GM23248 (cell line): Measurements from ENCODE around the gene RNF151. TPM values are rescaled to one million over a fixed set of nuclear protein-coding genes. Genes with fewer than 3 reads are reported as not detected.

ENCODE experiments used
- DNase-seq: peaks from one replicate; pipeline ENCODE4 v3.0.0-alpha.2; 2015
- H2AFZ ChIP-seq: fragments of 200-600 bp; sonication (generic); 2 replicates; pipeline ENCODE4 v1.6.1; 2016; ENCODE audit warnings: antibody characterized with exemption
- H3F3A ChIP-seq: fragments of 200-600 bp; sonication (generic); 2 replicates; pipeline ENCODE4 v1.6.1; 2016; ENCODE audit warnings: mild to moderate bottlenecking, antibody characterized with exemption, mixed run types; ENCODE audit not compliant: insufficient read depth
- H3K27ac ChIP-seq: fragments of 200-600 bp; sonication (generic); 2 replicates; pipeline ENCODE4 v1.5.1; 2016; ENCODE audit warnings: mild to moderate bottlenecking
- H3K27me3 ChIP-seq: fragments of 200-600 bp; sonication (generic); replicated peaks from 2 replicates; pipeline ENCODE4 v1.6.1; 2016; ENCODE audit warnings: mild to moderate bottlenecking; ENCODE audit not compliant: insufficient read depth
- H3K36me3 ChIP-seq: fragments of 200-600 bp; sonication (generic); 2 replicates; pipeline ENCODE4 v1.6.1; 2016; ENCODE audit warnings: low read depth, mild to moderate bottlenecking
- H3K4me1 ChIP-seq: fragments of 200-600 bp; sonication (generic); 2 replicates; pipeline ENCODE4 v1.6.1; 2016; ENCODE audit warnings: mild to moderate bottlenecking; ENCODE audit not compliant: insufficient read depth
- H3K4me2 ChIP-seq: fragments of 200-600 bp; sonication (generic); one replicate; pipeline ENCODE4 v1.6.1; 2016; ENCODE audit warnings: mild to moderate bottlenecking; ENCODE audit not compliant: unreplicated experiment
- H3K4me3 ChIP-seq: fragments of 200-600 bp; sonication (generic); 2 replicates; pipeline ENCODE4 v1.5.1; 2016; ENCODE audit warnings: mild to moderate bottlenecking
- H3K79me2 ChIP-seq: fragments of 200-600 bp; sonication (generic); 2 replicates; pipeline ENCODE4 v1.6.1; 2016; ENCODE audit warnings: mild to moderate bottlenecking; ENCODE audit not compliant: insufficient read depth
- H3K9ac ChIP-seq: fragments of 200-600 bp; sonication (generic); 2 replicates; pipeline ENCODE4 v1.6.1; 2016; ENCODE audit warnings: mild to moderate bottlenecking
- H3K9me2 ChIP-seq: fragments of 200-600 bp; sonication (generic); 2 replicates; pipeline ENCODE4 v1.6.1; 2016; ENCODE audit warnings: mixed run types, mild to moderate bottlenecking, moderate library complexity; ENCODE audit not compliant: insufficient read depth
- H3K9me3 ChIP-seq: fragments of 200-600 bp; sonication (generic); one replicate; pipeline ENCODE4 v1.6.1; 2017; ENCODE audit warnings: low read depth
- H4K20me1 ChIP-seq: fragments of 200-600 bp; sonication (generic); 2 replicates; pipeline ENCODE4 v1.6.0; 2016; ENCODE audit not compliant: insufficient read depth
- EZH2 ChIP-seq: fragments of 200-600 bp; sonication (generic); IDR thresholded peaks from 2 replicates; pipeline ENCODE4 v1.6.1; 2018; ENCODE audit warnings: antibody characterized with exemption, mild to moderate bottlenecking; ENCODE audit not compliant: insufficient read depth, poor library complexity, severe bottlenecking
- EZH2phosphoT487 ChIP-seq: fragments of 200-600 bp; sonication (generic); IDR thresholded peaks from 2 replicates; pipeline ENCODE4 v1.6.1; 2018; ENCODE audit warnings: antibody characterized with exemption, moderate library complexity, mild to moderate bottlenecking, low read depth; ENCODE audit not compliant: insufficient read depth
- WGBS, 2 experiments: methylation state at CpG; one replicate each; pipeline ENCODE4 v1.1.6; 2015 to 2017; ENCODE audit warnings: low lambda C conversion rate in 2 of 2, low coverage in 1 of 2; ENCODE audit errors: missing lambda C conversion rate in 2 of 2; 5-methylcytosine and 5-hydroxymethylcytosine counted together
- in situ Hi-C: fragments of 300-500 bp; cut with MboI; formaldehyde crosslinking; loops from 2 replicates; pipeline ENCODE4 v1.15.0; 2020
- polyA plus RNA-seq: library from polyadenylated mRNA; unstranded; fragments of >200 nt; fragmentation: Nextera tagmentation; extraction: Ambion mirVana; gene quantifications from 2 replicates; pipeline ENCODE4 v1.2.1, GENCODE V29; 2016
- total RNA-seq: library from RNA; depleted of rRNA; stranded (reverse); fragments of >200 nt; shearing (Covaris generic); gene quantifications from 2 replicates; pipeline ENCODE4 v1.2.3, GENCODE V29; 2014

The RNF151 gene
- total and polyA plus RNA-seq, 2 experiments from 2014 or later = 0.25 TPM; not detected in 1

DNA sequence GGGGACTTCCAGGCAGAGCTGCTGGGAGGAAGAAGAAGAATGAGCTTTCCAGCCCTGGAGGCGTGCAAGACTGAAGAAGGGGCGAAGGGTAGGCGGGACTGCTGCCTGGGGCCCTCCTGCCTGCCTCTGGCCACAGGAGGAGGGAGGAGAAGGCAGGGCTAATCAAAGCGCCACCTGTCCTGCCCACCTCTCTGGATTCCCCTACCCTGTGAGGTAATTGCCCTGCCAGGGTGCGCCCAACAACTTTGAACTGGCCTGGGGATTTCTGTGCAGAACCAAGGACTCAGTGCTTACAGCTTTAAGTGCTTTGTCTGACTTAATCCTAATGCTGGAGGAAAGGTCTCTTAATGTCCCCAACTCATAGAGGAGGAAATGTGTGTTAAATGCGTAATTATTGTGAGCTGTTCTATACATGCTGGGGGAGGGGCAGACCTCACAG lies 14.8 kb downstream of the RNF151 start, which contains the start of gene NOXO1:
Gene NOXO1 (minus strand): TSS at position 72 of the 439 bp plus-strand sequence. CDS start 290 bp downstream, outside the sequence.
- H3K4me2 ChIP-seq = no peak within 1 kb of the TSS
- WGBS, 2 experiments = 26% methylated on average over 6 of the region's 6 CpGs

DNA sequence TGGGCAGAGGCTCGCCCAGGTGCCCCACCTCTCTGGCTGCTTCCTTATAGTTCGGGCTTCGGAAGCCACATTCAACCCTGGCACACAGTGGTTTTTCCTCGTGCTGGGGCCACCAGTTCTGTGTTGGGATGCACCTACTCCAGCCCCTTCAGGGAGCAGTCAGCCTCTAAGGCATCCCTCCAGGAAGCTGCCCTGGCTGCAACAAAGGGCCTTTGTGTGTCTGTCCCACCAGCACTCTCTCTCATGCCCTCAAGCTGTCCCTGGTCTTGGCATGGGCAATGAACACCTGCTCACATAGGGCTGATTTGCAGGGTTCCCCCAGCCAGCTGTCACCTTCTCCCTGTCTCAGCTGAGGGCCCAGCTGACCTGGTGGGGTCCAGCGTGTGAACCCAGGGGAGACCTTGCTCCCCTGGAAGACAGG lies 15.4 kb downstream of the RNF151 start:
- Histone ChIP-seq H3K4me2 (no peak overlapping the region), H3K9me3 (no peaks in the 10 kb centered on the region), H4K20me1 (no peaks in the 10 kb centered on the region), H3K9ac (no peak overlapping the region), H3K4me3 (no peak overlapping the region), H3K79me2 (peaks cover 9% of the 10 kb centered on the region; the same call in 1 of the 2 replicates), H3K36me3 (no peaks in the 10 kb centered on the region), H3F3A (peaks cover 9% of the 10 kb centered on the region), H2AFZ (no peak overlapping the region), H3K9me2 (no peaks in the 10 kb centered on the region), H3K4me1 (no peaks in the 10 kb centered on the region), H3K27ac (no peak overlapping the region), H3K27me3 (peaks cover 21% of the 10 kb centered on the region)
- DNase-seq = no peak
- 53 to 56% methylated on average over 5 of the region's 5 CpGs for WGBS, 2 experiments
- in situ Hi-C loops = no loop called here
- TF ChIP-seq EZH2 (no peak), EZH2phosphoT487 (no peak)

More for the DNA sequence above, 14.8 kb downstream of the RNF151 start, which contains the start of gene NOXO1:
- H3K4me3 ChIP-seq = no peak within 1 kb of the TSS
- no peaks in the 10 kb centered on the region for H4K20me1 ChIP-seq
- TF ChIP-seq EZH2 = no peak
- no peaks in the 10 kb centered on the region for H3K9me2 ChIP-seq
- no peak within 1 kb of the TSS for H2AFZ ChIP-seq
- H3K4me1 ChIP-seq = no peaks in the 10 kb centered on the region
- no peak within 1 kb of the TSS for H3K27ac ChIP-seq
- peaks cover 21% of the 10 kb centered on the region for H3K27me3 ChIP-seq
- no peak for DNase-seq
- no peaks in the 10 kb centered on the region for H3K36me3 ChIP-seq
- no peak within 1 kb of the TSS for H3K9ac ChIP-seq
- peaks cover 9% of the 10 kb centered on the region for H3F3A ChIP-seq
- H3K79me2 ChIP-seq = peaks cover 9% of the 10 kb centered on the region; the same call in 1 of the 2 replicates
- H3K9me3 ChIP-seq = no peaks in the 10 kb centered on the region
- in situ Hi-C loops = no loop called here

DNA sequence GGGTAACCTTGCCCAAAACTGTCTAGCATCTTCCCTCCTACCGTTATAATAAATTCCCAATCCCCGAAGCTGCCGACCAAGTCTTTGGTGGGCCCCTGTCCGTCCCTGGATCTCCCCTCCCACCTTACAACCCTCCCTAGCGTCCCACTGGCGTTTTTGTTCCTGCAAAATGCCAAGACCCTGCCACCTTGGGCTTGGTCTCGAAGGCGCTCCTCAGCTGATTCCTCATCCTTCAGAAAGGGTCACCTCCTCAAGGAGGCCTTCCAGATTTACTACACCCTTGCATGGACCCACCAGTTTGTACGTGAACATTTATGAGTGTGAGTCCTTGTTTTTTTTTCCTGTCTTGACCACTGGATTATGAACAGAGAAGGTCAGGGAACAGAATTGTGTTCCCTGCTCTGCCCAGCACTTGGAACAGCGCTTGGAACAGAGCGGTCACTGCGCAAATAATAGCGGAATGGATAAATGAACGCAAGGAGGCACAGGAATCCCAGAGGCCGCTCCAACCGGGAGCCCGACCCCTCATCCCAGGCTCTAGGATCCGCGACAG lies 16.4 kb downstream of the RNF151 start:
- H3K4me3 ChIP-seq = peak overlapping the region; percentile 86
- WGBS, 2 experiments = 18 to 20% methylated on average over 19 of the region's 19 CpGs
- H3K4me2 ChIP-seq = peak overlapping the region; percentile 91
- no peak for TF ChIP-seq EZH2phosphoT487
- TF ChIP-seq EZH2 = no peak
- H3K36me3 ChIP-seq = no peaks in the 10 kb centered on the region
- H3K27ac ChIP-seq = no peak overlapping the region
- in situ Hi-C loops = no loop called here
- peaks cover 21% of the 10 kb centered on the region for H3K27me3 ChIP-seq
- H3F3A ChIP-seq = peaks cover 9% of the 10 kb centered on the region
- peak overlapping the region; percentile 82; the same call in 1 of the 2 replicates for H3K9ac ChIP-seq
- H2AFZ ChIP-seq = peak overlapping the region; percentile 63; the same call in 1 of the 2 replicates
- H4K20me1 ChIP-seq = no peaks in the 10 kb centered on the region
- peaks cover 9% of the 10 kb centered on the region; the same call in 1 of the 2 replicates for H3K79me2 ChIP-seq
- DNase-seq = no peak
- no peaks in the 10 kb centered on the region for H3K9me2 ChIP-seq
- H3K9me3 ChIP-seq = no peaks in the 10 kb centered on the region
- H3K4me1 ChIP-seq = no peaks in the 10 kb centered on the region

DNA sequence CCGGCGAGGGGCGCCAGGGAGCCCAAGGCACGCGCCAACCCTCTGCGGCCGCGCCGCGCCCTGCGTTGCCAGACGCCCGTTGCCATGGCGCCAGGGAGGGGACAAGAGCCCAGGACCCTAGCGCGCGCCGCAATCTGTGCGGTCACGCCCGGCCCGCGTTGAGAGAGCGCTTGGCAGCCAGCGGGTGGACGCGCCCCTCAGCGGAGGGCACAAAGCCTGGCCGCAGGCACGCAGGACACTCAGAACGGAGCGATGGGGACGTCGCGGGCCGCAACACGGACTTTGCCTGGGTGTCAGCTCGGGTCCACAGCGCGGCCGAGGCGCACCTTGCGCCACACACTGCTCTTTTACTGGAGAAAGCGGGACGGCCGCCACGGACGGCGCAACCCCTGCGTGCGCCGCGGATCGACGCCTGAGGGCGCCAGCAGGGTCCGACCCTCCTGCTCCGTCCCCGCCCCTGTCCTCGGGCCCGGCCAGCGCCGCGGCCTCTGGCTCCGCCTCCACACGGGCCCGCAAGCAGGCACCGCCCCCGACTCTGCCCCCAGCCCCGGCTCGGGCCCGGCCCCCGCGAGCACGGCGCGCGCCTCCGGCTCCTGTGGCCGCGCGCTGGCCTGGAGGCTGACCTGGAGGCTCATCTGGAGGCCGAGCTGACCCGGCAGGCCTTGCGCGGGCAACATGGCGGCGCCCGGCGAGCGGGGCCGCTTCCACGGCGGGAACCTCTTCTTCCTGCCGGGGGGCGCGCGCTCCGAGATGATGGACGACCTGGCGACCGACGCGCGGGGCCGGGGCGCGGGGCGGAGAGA lies 17.1 kb downstream of the RNF151 start, which contains the start of gene GFER:
Gene GFER (plus strand): TSS at position 650 of the 803 bp plus-strand sequence. CDS start 26 bp downstream, at position 676.
- Histone ChIP-seq H2AFZ (peak within 1 kb of the TSS; percentile 63), H3K36me3 (no peaks in the 10 kb centered on the region), H3K9me3 (no peaks in the 10 kb centered on the region), H3K9me2 (no peaks in the 10 kb centered on the region), H4K20me1 (no peaks in the 10 kb centered on the region), H3K79me2 (peaks cover 9% of the 10 kb centered on the region; the same call in 1 of the 2 replicates), H3K9ac (peak within 1 kb of the TSS; percentile 82), H3F3A (peaks cover 9% of the 10 kb centered on the region), H3K4me1 (no peaks in the 10 kb centered on the region), H3K27me3 (peaks cover 24% of the 10 kb centered on the region), H3K4me3 (peak within 1 kb of the TSS; percentile 86), H3K4me2 (peak within 1 kb of the TSS; percentile 91), H3K27ac (no peak within 1 kb of the TSS)
- peak; percentile 95 for DNase-seq
- TF ChIP-seq EZH2phosphoT487 (no peak), EZH2 (no peak)
- in situ Hi-C loops = no loop called here
- WGBS, 2 experiments = 0 to 1% methylated on average over 54 to 62 of the region's 109 CpGs
